Duodenal mucosa (tissue), 2 donors: Measurements from ENCODE around the gene KCNMA1.
"Not testable (repeated sequence)": the region's sequence is repeated elsewhere in the genome, so short reads cannot be mapped to it uniquely, and the experiment has no call there.

ENCODE experiments used
- H3K27ac ChIP-seq: one replicate; pipeline ENCODE4 v1.7.0; 2013; ENCODE audit warnings: low read depth, low read length
- H3K27me3 ChIP-seq, 2 donors: one replicate each; pipeline ENCODE4 v1.7.0; 2013; ENCODE audit warnings: low read length in 2 of 2, control low read depth in 1 of 2; ENCODE audit not compliant: insufficient read depth in 2 of 2, control insufficient read depth in 1 of 2
- H3K36me3 ChIP-seq, 2 donors: one replicate each; pipeline ENCODE4 v1.7.0; 2013; ENCODE audit warnings: low read length in 2 of 2, control low read depth in 1 of 2; ENCODE audit not compliant: insufficient read depth in 2 of 2, control insufficient read depth in 1 of 2
- H3K4me1 ChIP-seq, 2 donors: one replicate each; pipeline ENCODE4 v1.7.0; 2013; ENCODE audit warnings: low read length in 2 of 2, control low read depth in 1 of 2; ENCODE audit not compliant: insufficient read depth in 2 of 2, control insufficient read depth in 1 of 2
- H3K4me3 ChIP-seq, 2 donors: one replicate each; pipeline ENCODE4 v1.7.0; 2013; ENCODE audit warnings: low read length in 2 of 2, low read depth in 1 of 2
- H3K9ac ChIP-seq, 2 donors: one replicate each; pipeline ENCODE4 v1.7.0; 2013; ENCODE audit warnings: low read length in 2 of 2, low read depth in 1 of 2
- H3K9me3 ChIP-seq, 2 donors: one replicate each; pipeline ENCODE4 v1.7.0; 2013; ENCODE audit warnings: low read length in 2 of 2, control low read depth in 1 of 2; ENCODE audit not compliant: control insufficient read depth in 1 of 2

The KCNMA1 gene

GRCh38 chr10:77637532-77638320 is at the start of gene KCNMA1:
KCNMA1 (minus strand) TSS chr10:77637808.
- Histone ChIP-seq H3K9me3 (no peaks in the 10 kb centered on the region), H3K36me3 (no peaks in the 10 kb centered on the region), H3K27me3 (peaks cover 39 to 40% of the 10 kb centered on the region in 2 donors), H3K9ac (no peak within 1 kb of the TSS), H3K4me3 (peak within 1 kb of the TSS; percentile 51 to 59), H3K4me1 (no peaks in the 10 kb centered on the region), H3K27ac (no peak within 1 kb of the TSS)

GRCh38 chr10:77686650-77687417 is 49.2 kb upstream of the KCNMA1 start:
- H3K27ac ChIP-seq: no peak overlapping the region
- H3K9me3 ChIP-seq: no peaks in the 10 kb centered on the region
- no peak overlapping the region for H3K4me3 ChIP-seq
- H3K27me3 ChIP-seq: no peaks in the 10 kb centered on the region
- peaks cover 0 to 4% of the 10 kb centered on the region in 2 donors for H3K4me1 ChIP-seq
- H3K9ac ChIP-seq: no peak overlapping the region
- no peaks in the 10 kb centered on the region for H3K36me3 ChIP-seq

GRCh38 chr10:77686096-77686495 is 48.5 kb upstream of the KCNMA1 start:
- Histone ChIP-seq H3K9ac (no peak overlapping the region), H3K27me3 (no peaks in the 10 kb centered on the region), H3K36me3 (no peaks in the 10 kb centered on the region), H3K4me1 (peaks cover 0 to 4% of the 10 kb centered on the region in 2 donors), H3K27ac (no peak overlapping the region), H3K9me3 (no peaks in the 10 kb centered on the region), H3K4me3 (no peak overlapping the region)

GRCh38 chr10:77685432-77685831 is 47.8 kb upstream of the KCNMA1 start:
- Histone ChIP-seq H3K9me3 (no peaks in the 10 kb centered on the region), H3K4me3 (no peak overlapping the region), H3K36me3 (no peaks in the 10 kb centered on the region), H3K27me3 (no peaks in the 10 kb centered on the region), H3K9ac (no peak overlapping the region), H3K4me1 (peaks cover 0 to 4% of the 10 kb centered on the region in 2 donors), H3K27ac (no peak overlapping the region)

DNA sequence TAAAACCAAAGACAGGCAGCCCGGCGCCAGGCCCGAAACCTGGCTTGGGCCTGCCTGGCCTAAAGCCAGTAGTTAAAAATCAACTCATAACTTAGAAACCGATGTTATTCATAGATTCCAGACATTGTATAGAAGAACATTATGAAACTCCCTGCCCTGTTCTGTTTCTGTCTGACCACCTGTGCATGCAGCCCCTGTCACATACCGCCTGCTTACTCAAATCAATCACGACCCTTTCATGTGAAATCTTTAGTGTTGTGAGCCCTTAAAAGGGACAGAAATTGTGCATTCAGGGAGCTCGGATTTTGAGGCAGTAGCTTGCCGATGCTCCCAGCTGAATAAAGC is 45.5 kb upstream of the KCNMA1 start:
- H3K9me3 ChIP-seq, H3K4me1 ChIP-seq, H3K4me3 ChIP-seq, H3K27ac ChIP-seq, H3K36me3 ChIP-seq, H3K27me3 ChIP-seq, H3K9ac ChIP-seq: not testable (repeated sequence)

- Histone ChIP-seq H3K4me1 (peaks cover 0 to 4% of the 10 kb centered on the region in 2 donors), H3K27me3 (no peaks in the 10 kb centered on the region)
Observed at GRCh38 chr10:77682393-77683087, 44.9 kb upstream of the KCNMA1 start.

GRCh38 chr10:77681839-77682238 is 44.2 kb upstream of the KCNMA1 start:
- H3K4me3 ChIP-seq: no peak overlapping the region
- no peak overlapping the region for H3K9ac ChIP-seq
- peaks cover 0 to 4% of the 10 kb centered on the region in 2 donors for H3K4me1 ChIP-seq
- H3K27me3 ChIP-seq: no peaks in the 10 kb centered on the region
- H3K36me3 ChIP-seq: no peaks in the 10 kb centered on the region
- no peak overlapping the region for H3K27ac ChIP-seq
- no peaks in the 10 kb centered on the region for H3K9me3 ChIP-seq

More at GRCh38 chr10:77682393-77683087, 44.9 kb upstream of the KCNMA1 start:
- H3K4me3 ChIP-seq: no peak overlapping the region
- no peaks in the 10 kb centered on the region for H3K36me3 ChIP-seq
- H3K9ac ChIP-seq: no peak overlapping the region
- no peaks in the 10 kb centered on the region for H3K9me3 ChIP-seq
- H3K27ac ChIP-seq: no peak overlapping the region

- Histone ChIP-seq H3K27ac (no peak overlapping the region), H3K4me1 (peaks cover 0 to 4% of the 10 kb centered on the region in 2 donors), H3K4me3 (no peak overlapping the region), H3K36me3 (no peaks in the 10 kb centered on the region), H3K9ac (no peak overlapping the region), H3K27me3 (no peaks in the 10 kb centered on the region), H3K9me3 (no peaks in the 10 kb centered on the region)
Observed at GRCh38 chr10:77680811-77681210, 43.2 kb upstream of the KCNMA1 start.

DNA sequence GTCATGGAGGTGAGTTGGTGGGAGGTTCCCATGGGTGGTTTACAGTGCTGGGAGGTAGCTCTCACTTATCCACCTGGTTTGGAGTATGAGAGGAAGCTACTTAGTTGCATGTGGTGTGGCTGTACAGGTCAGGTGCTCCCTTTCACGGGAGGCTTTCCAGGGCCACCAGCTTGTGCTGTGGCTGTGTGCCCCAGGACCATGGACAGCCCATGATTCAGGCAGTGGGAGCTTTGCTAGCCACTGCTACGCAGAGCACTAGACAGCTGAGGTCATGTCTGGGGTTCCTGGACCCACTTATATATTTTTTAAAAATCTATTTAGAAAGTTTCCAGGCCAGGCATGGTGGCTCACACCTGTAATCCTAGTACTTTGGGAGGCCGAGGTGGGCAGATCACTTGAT is 42.5 kb upstream of the KCNMA1 start:
- H3K4me1 ChIP-seq: peaks cover 0 to 4% of the 10 kb centered on the region in 2 donors
- no peak overlapping the region for H3K9ac ChIP-seq
- no peaks in the 10 kb centered on the region for H3K27me3 ChIP-seq
- H3K9me3 ChIP-seq: no peaks in the 10 kb centered on the region
- no peak overlapping the region for H3K4me3 ChIP-seq
- no peak overlapping the region for H3K27ac ChIP-seq
- H3K36me3 ChIP-seq: no peaks in the 10 kb centered on the region

- H3K4me1 ChIP-seq: peaks cover 0 to 4% of the 10 kb centered on the region in 2 donors
- H3K27me3 ChIP-seq: no peaks in the 10 kb centered on the region
- no peak overlapping the region for H3K4me3 ChIP-seq
- H3K36me3 ChIP-seq: no peaks in the 10 kb centered on the region
- H3K27ac ChIP-seq: no peak overlapping the region
- no peak overlapping the region for H3K9ac ChIP-seq
- H3K9me3 ChIP-seq: no peaks in the 10 kb centered on the region
Observed at GRCh38 chr10:77679217-77679616, 41.6 kb upstream of the KCNMA1 start.
